ENCODE results near the gene NPLOC4.

NPLOC4 gene

GRCh38 chr17:81537856-81538555, 98.9 kb downstream of the NPLOC4 start:
- no peak for DNase-seq
- H3K36me3 Mint-ChIP-seq (ENCODE audit: low read depth) = no peaks in the 10 kb centered on the region
- H3K27ac Mint-ChIP-seq = no peak overlapping the region
- H3K27me3 Mint-ChIP-seq (ENCODE audit: low read depth, poor library complexity) = peaks cover 35% of the 10 kb centered on the region
- peaks cover 10% of the 10 kb centered on the region for H3K4me1 Mint-ChIP-seq
- no peak for TF ChIP-seq CTCF (IDR thresholded peaks at IDR 0.05)
- H3K9me3 Mint-ChIP-seq = peaks cover 4% of the 10 kb centered on the region
- no peak overlapping the region for H3K4me3 Mint-ChIP-seq

GRCh38 chr17:81537343-81537855, 99.5 kb downstream of the NPLOC4 start:
- H3K4me1 Mint-ChIP-seq = peaks cover 10% of the 10 kb centered on the region
- TF ChIP-seq CTCF (IDR thresholded peaks at IDR 0.05) = peak; percentile 70
- peak; percentile 67 for DNase-seq
- H3K4me3 Mint-ChIP-seq = no peak overlapping the region
- peaks cover 4% of the 10 kb centered on the region for H3K9me3 Mint-ChIP-seq
- H3K27me3 Mint-ChIP-seq (ENCODE audit: low read depth, poor library complexity) = peaks cover 35% of the 10 kb centered on the region
- H3K36me3 Mint-ChIP-seq (ENCODE audit: low read depth) = no peaks in the 10 kb centered on the region
- H3K27ac Mint-ChIP-seq = no peak overlapping the region

GRCh38 chr17:81536299-81537290, 100.3 kb downstream of the NPLOC4 start:
- no peak overlapping the region for H3K4me3 Mint-ChIP-seq
- H3K27ac Mint-ChIP-seq = no peak overlapping the region
- H3K9me3 Mint-ChIP-seq = peaks cover 4% of the 10 kb centered on the region
- DNase-seq = no peak
- no peak for TF ChIP-seq CTCF (IDR thresholded peaks at IDR 0.05)
- peaks cover 35% of the 10 kb centered on the region for H3K27me3 Mint-ChIP-seq (ENCODE audit: low read depth, poor library complexity)
- H3K4me1 Mint-ChIP-seq = peaks cover 10% of the 10 kb centered on the region
- no peaks in the 10 kb centered on the region for H3K36me3 Mint-ChIP-seq (ENCODE audit: low read depth)

GRCh38 chr17:81535480-81536298, 101.2 kb downstream of the NPLOC4 start:
- H3K4me1 Mint-ChIP-seq = peaks cover 10% of the 10 kb centered on the region
- H3K27me3 Mint-ChIP-seq (ENCODE audit: low read depth, poor library complexity) = peaks cover 35% of the 10 kb centered on the region
- H3K4me3 Mint-ChIP-seq = no peak overlapping the region
- DNase-seq = no peak
- no peak for TF ChIP-seq CTCF (IDR thresholded peaks at IDR 0.05)
- peaks cover 4% of the 10 kb centered on the region for H3K9me3 Mint-ChIP-seq
- H3K27ac Mint-ChIP-seq = no peak overlapping the region
- H3K36me3 Mint-ChIP-seq (ENCODE audit: low read depth) = no peaks in the 10 kb centered on the region

- peaks cover 4% of the 10 kb centered on the region for H3K9me3 Mint-ChIP-seq
- peaks cover 10% of the 10 kb centered on the region for H3K4me1 Mint-ChIP-seq
- peaks cover 35% of the 10 kb centered on the region for H3K27me3 Mint-ChIP-seq (ENCODE audit: low read depth, poor library complexity)
- no peaks in the 10 kb centered on the region for H3K36me3 Mint-ChIP-seq (ENCODE audit: low read depth)
- DNase-seq = no peak
- H3K4me3 Mint-ChIP-seq = no peak overlapping the region
- H3K27ac Mint-ChIP-seq = no peak overlapping the region
- TF ChIP-seq CTCF (IDR thresholded peaks at IDR 0.05) = no peak
Observed at GRCh38 chr17:81535007-81535328, 101.9 kb downstream of the NPLOC4 start.

Data from nephron progenitor cell (in vitro differentiated cells).